Esophagus muscularis mucosa (tissue), 4 donors: ENCODE measurements around the gene CAMTA1. TPM values are rescaled to one million over a fixed set of nuclear protein-coding genes. Genes with fewer than 3 reads are reported as not detected.

Source experiments
- DNase-seq: peaks from one replicate; pipeline ENCODE4 v3.0.0-alpha.2; 2017; ENCODE audit errors: extremely low spot score
- H3K27ac ChIP-seq, 4 donors: fragments of 200-600 bp; sonication (generic); replicated peaks in 1 of 4; 1 replicate in 3 of 4; 2 replicates in 1 of 4; pipeline ENCODE4 v1.5.1; 2016 to 2019; ENCODE audit warnings: mild to moderate bottlenecking in 1 of 4
- H3K27me3 ChIP-seq, 4 donors: fragments of 200-600 bp; sonication (generic); one replicate each; pipeline versions ENCODE4 v1.5.1 to v1.6.0; 2016 to 2019
- H3K36me3 ChIP-seq, 4 donors: fragments of 200-600 bp; sonication (generic); one replicate each; pipeline ENCODE4 v1.5.1; 2016 to 2019
- H3K4me1 ChIP-seq, 4 donors: fragments of 200-600 bp; sonication (generic); one replicate each; pipeline ENCODE4 v1.5.1; 2016 to 2019
- H3K4me3 ChIP-seq, 4 donors: fragments of 200-600 bp; sonication (generic); 1 replicate in 2 of 4; 2 replicates in 2 of 4; pipeline ENCODE4 v1.5.1; 2016 to 2019; ENCODE audit warnings: mild to moderate bottlenecking in 4 of 4, moderate library complexity in 1 of 4
- H3K9me3 ChIP-seq, 4 donors: fragments of 200-600 bp; sonication (generic); 1 replicate in 3 of 4; 2 replicates in 1 of 4; pipeline ENCODE4 v1.5.1; 2016 to 2019
- CTCF ChIP-seq, 3 experiments: fragments of 200-600 bp in 2 of 3; fragments of 450-650 bp in 1 of 3; sonication (generic) in 2 of 3; IDR thresholded peaks; one replicate each; pipeline ENCODE4 v1.5.1; 2017 to 2019; ENCODE audit warnings: antibody characterized with exemption in 3 of 3, mild to moderate bottlenecking in 2 of 3, moderate library complexity in 1 of 3
- EP300 ChIP-seq: sonication (generic); formaldehyde crosslinking; IDR thresholded peaks from one replicate; pipeline ENCODE4 v1.6.1; 2017; ENCODE audit warnings: antibody characterized with exemption
- POLR2A ChIP-seq: fragments of 450-650 bp; IDR thresholded peaks from one replicate; pipeline ENCODE4 v1.6.1; 2017; ENCODE audit warnings: antibody characterized with exemption, moderate library complexity, mild to moderate bottlenecking, low read depth
- POLR2AphosphoS5 ChIP-seq, 2 donors: sonication (generic); formaldehyde crosslinking; IDR thresholded peaks; one replicate each; pipeline ENCODE4 v1.6.1; 2017; ENCODE audit warnings: antibody characterized with exemption in 2 of 2
- WGBS: methylation state at CpG from one replicate; pipeline ENCODE4 v1.1.5; 2018; 5-methylcytosine and 5-hydroxymethylcytosine counted together
- intact Hi-C: fragments of 100-400 bp; cut with DNase I; formaldehyde crosslinking; loops from one replicate; pipeline ENCODE4 v1.15.1; 2023
- total RNA-seq, 4 donors: library from RNA; depleted of rRNA; stranded (reverse); fragments of >200 nt; gene quantifications; one replicate each; pipeline versions ENCODE4 v1.1.0 to v1.2.1, GENCODE V29; 2016

CAMTA1 gene
- total RNA-seq, 4 donors from 2014 or later, result 109 to 226 (median 139) TPM

GRCh38 chr1:7615138-7615537 lies 829.9 kb downstream of the CAMTA1 start:
- TF ChIP-seq CTCF (IDR thresholded peaks at IDR 0.05), result no peak
- no peak for TF ChIP-seq POLR2AphosphoS5 (IDR thresholded peaks at IDR 0.05)
- TF ChIP-seq EP300, result no peak
- no peak for TF ChIP-seq POLR2A
- Histone ChIP-seq H3K4me3 (no peak overlapping the region), H3K27me3 (peaks cover 0 to 33% (median 0%) of the 10 kb centered on the region in 4 donors), H3K27ac (no peak overlapping the region), H3K9me3 (no peaks in the 10 kb centered on the region), H3K36me3 (no peaks in the 10 kb centered on the region), H3K4me1 (peaks cover 0 to 15% (median 3%) of the 10 kb centered on the region in 4 donors)
- intact Hi-C loops, result no loop called here
- DNase-seq, result no peak
- WGBS, result 85% methylated on average over 5 of the region's 5 CpGs

- TF ChIP-seq POLR2AphosphoS5 (IDR thresholded peaks at IDR 0.05), result no peak
- TF ChIP-seq CTCF (IDR thresholded peaks at IDR 0.05), result no peak
- TF ChIP-seq EP300, result no peak
- TF ChIP-seq POLR2A, result no peak
- H3K9me3 ChIP-seq, result no peaks in the 10 kb centered on the region
- intact Hi-C loops, result no loop called here
- H3K36me3 ChIP-seq, result no peaks in the 10 kb centered on the region
- H3K4me1 ChIP-seq, result peaks cover 0 to 15% (median 6%) of the 10 kb centered on the region in 4 donors
- peaks cover 0 to 42% (median 0%) of the 10 kb centered on the region in 4 donors for H3K27me3 ChIP-seq
- DNase-seq, result no peak
- 25% methylated on average over 14 of the region's 14 CpGs for WGBS
- no peak overlapping the region for H3K27ac ChIP-seq
- no peak overlapping the region for H3K4me3 ChIP-seq
Measured at GRCh38 chr1:7616076-7616832, 831.0 kb downstream of the CAMTA1 start.

GRCh38 chr1:7616953-7617352 lies 831.7 kb downstream of the CAMTA1 start:
- Histone ChIP-seq H3K36me3 (no peaks in the 10 kb centered on the region), H3K9me3 (no peaks in the 10 kb centered on the region), H3K27ac (no peak overlapping the region), H3K4me1 (peaks cover 6 to 22% (median 11%) of the 10 kb centered on the region in 4 donors), H3K27me3 (peaks cover 0 to 40% (median 0%) of the 10 kb centered on the region in 4 donors), H3K4me3 (no peak overlapping the region)
- no peak for TF ChIP-seq EP300
- no peak for TF ChIP-seq CTCF (IDR thresholded peaks at IDR 0.05)
- TF ChIP-seq POLR2AphosphoS5 (IDR thresholded peaks at IDR 0.05), result no peak
- TF ChIP-seq POLR2A, result no peak
- WGBS, result 62% methylated on average over 10 of the region's 10 CpGs
- no peak for DNase-seq
- intact Hi-C loops, result no loop called here

GRCh38 chr1:7617826-7618225 lies 832.6 kb downstream of the CAMTA1 start:
- WGBS, result 70% methylated on average over 2 of the region's 3 CpGs
- H3K9me3 ChIP-seq, result no peaks in the 10 kb centered on the region
- no peak overlapping the region for H3K4me3 ChIP-seq
- H3K36me3 ChIP-seq, result no peaks in the 10 kb centered on the region
- peaks cover 0 to 33% (median 0%) of the 10 kb centered on the region in 4 donors for H3K27me3 ChIP-seq
- no peak overlapping the region for H3K27ac ChIP-seq
- no peak for TF ChIP-seq CTCF (IDR thresholded peaks at IDR 0.05)
- no peak for TF ChIP-seq POLR2AphosphoS5 (IDR thresholded peaks at IDR 0.05)
- TF ChIP-seq EP300, result no peak
- TF ChIP-seq POLR2A, result no peak
- H3K4me1 ChIP-seq, result peaks cover 6 to 24% (median 11%) of the 10 kb centered on the region in 4 donors
- no peak for DNase-seq
- intact Hi-C loops, result no loop called here
